CD14-positive monocyte (primary cell): ENCODE measurements around the gene FOLR3. TPM values are rescaled to one million over a fixed set of nuclear protein-coding genes. Genes with fewer than 3 reads are reported as not detected.

Experiments
- DNase-seq, 3 donors: peaks; one replicate each; pipeline ENCODE4 v3.0.0-alpha.2; 2011 to 2022
- H2AFZ ChIP-seq: 2 replicates; pipeline ENCODE4 v1.6.0; 2012; ENCODE audit warnings: mild to moderate bottlenecking, low read depth, low read length, inconsistent platforms; ENCODE audit not compliant: insufficient read depth, poor library complexity, severe bottlenecking
- H3K27ac ChIP-seq, 2 donors: 1 replicate in 1 of 2; 2 replicates in 1 of 2; pipeline ENCODE4 v1.5.1; 2012 to 2013; ENCODE audit warnings: low read length in 2 of 2, control low read depth in 1 of 2, inconsistent platforms in 1 of 2, low read depth in 1 of 2, mild to moderate bottlenecking in 1 of 2
- H3K27me3 ChIP-seq, 2 donors: one replicate each; pipeline versions ENCODE4 v1.6.0 to v1.6.1; 2011 to 2013; ENCODE audit warnings: low read length in 2 of 2; ENCODE audit not compliant: control insufficient read depth in 2 of 2, insufficient read depth in 2 of 2
- H3K36me3 ChIP-seq, 2 donors: replicated peaks in 1 of 2; 1 replicate in 1 of 2; 2 replicates in 1 of 2; pipeline versions ENCODE4 v1.5.1 to v1.6.1; 2012 to 2013; ENCODE audit warnings: low read length in 2 of 2, control low read depth in 1 of 2, inconsistent platforms in 1 of 2, mild to moderate bottlenecking in 1 of 2; ENCODE audit not compliant: insufficient read depth in 2 of 2, control insufficient read depth in 1 of 2
- H3K4me1 ChIP-seq, 2 donors: 1 replicate in 1 of 2; 2 replicates in 1 of 2; pipeline versions ENCODE4 v1.5.1 to v1.6.1; 2012 to 2013; ENCODE audit warnings: low read length in 2 of 2, control low read depth in 1 of 2, inconsistent platforms in 1 of 2, mild to moderate bottlenecking in 1 of 2, moderate library complexity in 1 of 2; ENCODE audit not compliant: insufficient read depth in 2 of 2, control insufficient read depth in 1 of 2
- H3K4me2 ChIP-seq: replicated peaks from 2 replicates; pipeline ENCODE3; 2012; ENCODE audit warnings: low read length, moderate library complexity, mild to moderate bottlenecking; ENCODE audit not compliant: poor library complexity, severe bottlenecking; ENCODE audit errors: extremely low read depth
- H3K4me3 ChIP-seq, 3 experiments: fragments of 200-600 bp in 1 of 3; sonication (generic) in 1 of 3; replicated peaks in 1 of 3; 1 replicate in 2 of 3; 2 replicates in 1 of 3; pipeline ENCODE4 v1.5.1; 2011 to 2013; ENCODE audit warnings: low read length in 3 of 3, mild to moderate bottlenecking in 3 of 3, control low read depth in 2 of 3, low read depth in 2 of 3, inconsistent platforms in 1 of 3, moderate library complexity in 1 of 3
- H3K79me2 ChIP-seq: 2 replicates; pipeline ENCODE4 v1.6.0; 2012; ENCODE audit warnings: mild to moderate bottlenecking, control low read depth, inconsistent platforms, low read length, moderate library complexity; ENCODE audit not compliant: insufficient read depth
- H3K9ac ChIP-seq: 2 replicates; pipeline ENCODE4 v1.6.0; 2017; ENCODE audit warnings: low read length, mild to moderate bottlenecking; ENCODE audit not compliant: insufficient read depth, poor library complexity, severe bottlenecking
- H3K9me3 ChIP-seq, 2 donors: replicated peaks in 1 of 2; 1 replicate in 1 of 2; 2 replicates in 1 of 2; pipeline versions ENCODE4 v1.5.1 to v1.6.1; 2012 to 2013; ENCODE audit warnings: low read length in 2 of 2, control low read depth in 1 of 2; ENCODE audit not compliant: control insufficient read depth in 1 of 2, insufficient read depth in 1 of 2
- H4K20me1 ChIP-seq: 2 replicates; pipeline ENCODE4 v1.6.0; 2012; ENCODE audit warnings: mild to moderate bottlenecking, low read length, control low read depth, moderate library complexity; ENCODE audit not compliant: insufficient read depth
- H3K27ac Mint-ChIP-seq, 7 donors: one replicate each; pipeline ENCODE4 v1.8.0; 2020; ENCODE audit warnings: mild to moderate bottlenecking in 7 of 7, mixed read lengths in 7 of 7, moderate library complexity in 6 of 7, inconsistent platforms in 2 of 7
- H3K27me3 Mint-ChIP-seq, 3 donors: one replicate each; pipeline ENCODE4 v1.8.0; 2021 to 2022; ENCODE audit warnings: low read depth in 3 of 3, mild to moderate bottlenecking in 3 of 3, mixed read lengths in 3 of 3, moderate library complexity in 3 of 3, inconsistent platforms in 1 of 3
- H3K36me3 Mint-ChIP-seq, 2 donors: one replicate each; pipeline ENCODE4 v1.8.0; 2020; ENCODE audit warnings: mixed read lengths in 2 of 2, inconsistent platforms in 1 of 2, mild to moderate bottlenecking in 1 of 2
- H3K4me1 Mint-ChIP-seq: one replicate; pipeline ENCODE4 v1.8.0; 2020; ENCODE audit warnings: mild to moderate bottlenecking, mixed read lengths
- H3K4me3 Mint-ChIP-seq, 2 donors: one replicate each; pipeline ENCODE4 v1.8.0; 2020; ENCODE audit warnings: mild to moderate bottlenecking in 2 of 2, mixed read lengths in 2 of 2, moderate library complexity in 1 of 2
- H3K9me3 Mint-ChIP-seq, 7 donors: one replicate each; pipeline ENCODE4 v1.8.0; 2020 to 2022; ENCODE audit warnings: mixed read lengths in 7 of 7, mild to moderate bottlenecking in 6 of 7, moderate library complexity in 6 of 7, inconsistent platforms in 2 of 7
- CTCF ChIP-seq: fragments of 200-600 bp; IDR thresholded peaks from one replicate; pipeline ENCODE4 v1.8.0; 2022; ENCODE audit warnings: antibody characterized with exemption, mild to moderate bottlenecking
- WGBS: methylation state at CpG from one replicate; pipeline ENCODE4 v1.1.5; 2013; ENCODE audit warnings: missing lambda C conversion rate; ENCODE audit not compliant: insufficient coverage; 5-methylcytosine and 5-hydroxymethylcytosine counted together
- intact Hi-C, 2 donors: fragments of 100-400 bp; cut with micrococcal nuclease; formaldehyde crosslinking; loops; one replicate each; pipeline versions ENCODE4 v1.15.0 to v1.15.1; 2023
- polyA plus RNA-seq, 3 donors: library from polyadenylated mRNA; depleted of rRNA in 1 of 3; unstranded in 2 of 3; stranded (reverse) in 1 of 3; fragments of 300-500 nt in 2 of 3; fragments of >200 nt in 1 of 3; fragmentation: Illumina TruSeq in 2 of 3; gene quantifications; 1 replicate in 2 of 3; 2 replicates in 1 of 3; pipeline ENCODE4 v1.2.3, GENCODE V29; 2012 to 2021

The FOLR3 gene
- polyA plus RNA-seq, 3 donors = 22.3 to 330 (median 74.0) TPM

GRCh38 chr11:72119198-72119597 lies 16.3 kb upstream of the FOLR3 start:
- H3K36me3 Mint-ChIP-seq = peaks cover 2 to 9% of the 10 kb centered on the region in 2 donors
- peak in 1 of 3 donors; percentile 40 for DNase-seq
- no peak overlapping the region for H3K4me3 Mint-ChIP-seq
- no peak overlapping the region for H3K4me2 ChIP-seq
- peak overlapping the region; percentile 43 to 73 for H3K27ac ChIP-seq
- no peaks in the 10 kb centered on the region for H3K79me2 ChIP-seq
- peaks cover 37 to 39% of the 10 kb centered on the region in 2 donors for H3K4me1 ChIP-seq
- H3K4me3 ChIP-seq = no peak overlapping the region
- no peaks in the 10 kb centered on the region for H3K36me3 ChIP-seq
- H3K27me3 Mint-ChIP-seq = peaks cover 0 to 3% (median 0%) of the 10 kb centered on the region in 3 donors
- no peaks in the 10 kb centered on the region for H3K27me3 ChIP-seq
- H3K9ac ChIP-seq = no peak overlapping the region
- peaks cover 42% of the 10 kb centered on the region for H3K4me1 Mint-ChIP-seq
- H4K20me1 ChIP-seq = no peaks in the 10 kb centered on the region
- H3K9me3 ChIP-seq = peaks cover 0 to under 1% of the 10 kb centered on the region in 2 donors
- H2AFZ ChIP-seq = peak overlapping the region; percentile 63
- peaks cover 0 to 4% (median 0%) of the 10 kb centered on the region in 7 donors for H3K9me3 Mint-ChIP-seq
- no peak for TF ChIP-seq CTCF
- WGBS = no CpG with 5 or more reads among the region's 6 CpGs
- intact Hi-C loops = no loop called here
- peak overlapping the region; percentile 61 to 91 (median 87) for H3K27ac Mint-ChIP-seq

- H3K36me3 ChIP-seq = no peaks in the 10 kb centered on the region
- H3K36me3 Mint-ChIP-seq = peaks cover 0 to 6% of the 10 kb centered on the region in 2 donors
- no peak overlapping the region for H3K9ac ChIP-seq
- no peak overlapping the region for H2AFZ ChIP-seq
- H3K4me1 ChIP-seq = peaks cover 43 to 48% of the 10 kb centered on the region in 2 donors
- H3K4me3 ChIP-seq = no peak overlapping the region
- peak overlapping the region in 1 of 7 donors; percentile 81 for H3K27ac Mint-ChIP-seq
- H3K79me2 ChIP-seq = no peaks in the 10 kb centered on the region
- no peak overlapping the region for H3K4me2 ChIP-seq
- no peak overlapping the region for H3K27ac ChIP-seq
- intact Hi-C loops = no loop called here
- H3K4me1 Mint-ChIP-seq = peaks cover 48% of the 10 kb centered on the region
- DNase-seq = no peak
- H4K20me1 ChIP-seq = no peaks in the 10 kb centered on the region
- H3K27me3 Mint-ChIP-seq = peaks cover 0 to 3% (median 0%) of the 10 kb centered on the region in 3 donors
- 97% methylated on average over 2 of the region's 2 CpGs for WGBS
- H3K4me3 Mint-ChIP-seq = peak overlapping the region in 1 of 2 donors; percentile 16
- H3K27me3 ChIP-seq = no peaks in the 10 kb centered on the region
- H3K9me3 Mint-ChIP-seq = peaks cover 0 to 6% (median 4%) of the 10 kb centered on the region in 7 donors
- TF ChIP-seq CTCF = no peak
- peaks cover 0 to 5% of the 10 kb centered on the region in 2 donors for H3K9me3 ChIP-seq
Observed at GRCh38 chr11:72120930-72121329, 14.6 kb upstream of the FOLR3 start.
